GM21717 (cell line): ENCODE measurements around the gene DNAH11.
A peak's percentile ranks its signal among the peaks of the same experiment; 100 is the strongest.

Experiments used
- ATAC-seq: cut with Tn5 transposase; IDR thresholded peaks from one replicate; pipeline ENCODE4 v1.9.1; 2021; ENCODE audit warnings: mild to moderate bottlenecking, moderate library complexity; ENCODE audit not compliant: unreplicated experiment

The DNAH11 gene

GRCh38 chr7:21547501-21547900, 4.7 kb downstream of the DNAH11 start:
- no peak for ATAC-seq

GRCh38 chr7:21548491-21548890, 5.7 kb downstream of the DNAH11 start:
- no peak for ATAC-seq

- ATAC-seq: no peak
Measured at GRCh38 chr7:21550076-21550475, 7.2 kb downstream of the DNAH11 start.

- ATAC-seq: no peak
Measured at GRCh38 chr7:21550821-21551531, 8.1 kb downstream of the DNAH11 start.

- ATAC-seq: no peak
Measured at GRCh38 chr7:21562385-21562784, 19.5 kb downstream of the DNAH11 start.

- no peak for ATAC-seq
Measured at GRCh38 chr7:21565614-21566013, 22.8 kb downstream of the DNAH11 start.

- no peak for ATAC-seq
Measured at GRCh38 chr7:21566094-21566493, 23.3 kb downstream of the DNAH11 start.

- no peak for ATAC-seq
Measured at GRCh38 chr7:21568762-21569161, 25.9 kb downstream of the DNAH11 start.

- no peak for ATAC-seq
Measured at GRCh38 chr7:21572331-21573313, 29.8 kb downstream of the DNAH11 start.

- ATAC-seq: peak; percentile 44
Measured at GRCh38 chr7:21579341-21580072, 36.7 kb downstream of the DNAH11 start.

GRCh38 chr7:21580073-21580521, 37.3 kb downstream of the DNAH11 start:
- ATAC-seq: peak; percentile 68

- no peak for ATAC-seq
Measured at GRCh38 chr7:21585070-21585724, 42.4 kb downstream of the DNAH11 start.

GRCh38 chr7:21587139-21587784, 44.4 kb downstream of the DNAH11 start:
- no peak for ATAC-seq

- ATAC-seq: no peak
Measured at GRCh38 chr7:21596801-21597200, 54.0 kb downstream of the DNAH11 start.

- ATAC-seq: no peak
Measured at GRCh38 chr7:21603462-21603861, 60.6 kb downstream of the DNAH11 start.

GRCh38 chr7:21603972-21604749, 61.3 kb downstream of the DNAH11 start:
- ATAC-seq: peak; percentile 79

- no peak for ATAC-seq
Measured at GRCh38 chr7:21605008-21605585, 62.3 kb downstream of the DNAH11 start.

GRCh38 chr7:21608465-21608864, 65.6 kb downstream of the DNAH11 start:
- ATAC-seq: no peak

GRCh38 chr7:21611129-21611528, 68.3 kb downstream of the DNAH11 start:
- no peak for ATAC-seq
